Activated naive CD8-positive, alpha-beta T cell treated with anti-CD3 and anti-CD28 coated beads for 36 hours (primary cell): ENCODE measurements around the gene PTPN12. TPM values are rescaled to one million over a fixed set of nuclear protein-coding genes. Genes with fewer than 3 reads are reported as not detected.

Source experiments
- total RNA-seq, 2 experiments: library from RNA; stranded (reverse); gene quantifications; one replicate each; pipeline ENCODE4 v1.2.3, GENCODE V29; 2021

PTPN12 gene
- total RNA-seq, 2 experiments from 2014 or later: 9.8 to 10.9 TPM

Other genes starting within 250 kb of the PTPN12 start
- 1 to 10 TPM; 1.7 TPM for gene GSAP, start 120.9 kb upstream of the PTPN12 start, total RNA-seq
- 10 to 100 TPM; 21.7 to 21.8 TPM for gene RSBN1L, start 159.2 kb downstream of the PTPN12 start, total RNA-seq